ENCODE data around the gene ANAPC4.

The ANAPC4 gene

DNA sequence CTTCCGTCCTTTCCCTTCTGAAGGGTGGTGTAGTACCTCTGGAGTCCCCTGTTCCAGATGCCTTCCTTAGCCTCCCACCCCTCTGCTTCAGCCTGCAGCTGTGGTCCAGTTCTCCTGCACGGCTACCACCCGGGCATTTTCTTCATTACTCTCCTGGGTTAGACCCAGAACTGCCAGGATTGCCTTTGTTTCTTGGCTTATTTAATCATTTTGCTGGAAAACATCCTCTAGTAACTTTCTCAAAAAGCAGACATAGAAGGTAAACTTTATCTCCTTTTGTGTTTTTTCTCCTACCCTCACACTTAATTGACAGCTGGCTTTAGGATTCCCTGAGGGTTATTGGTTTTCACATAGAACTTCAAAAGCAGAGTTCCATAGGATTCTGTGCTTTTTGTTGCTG, 20.2 kb downstream of the ANAPC4 start:
- no peaks in the 10 kb centered on the region for H3K27me3 ChIP-seq (ENCODE audit: control insufficient read depth, insufficient read depth, low read length)
- peaks cover 29% of the 10 kb centered on the region for H3K36me3 ChIP-seq (ENCODE audit: control insufficient read depth, insufficient read depth, low read length)
- no peak overlapping the region for H3K4me3 ChIP-seq (ENCODE audit: low read length)
- no peak overlapping the region for H3K9ac ChIP-seq (ENCODE audit: low read length)
- no peaks in the 10 kb centered on the region for H3K4me1 ChIP-seq (ENCODE audit: control insufficient read depth, insufficient read depth, low read length)
- H3K27ac ChIP-seq (ENCODE audit: low read depth, low read length) = no peak overlapping the region

DNA sequence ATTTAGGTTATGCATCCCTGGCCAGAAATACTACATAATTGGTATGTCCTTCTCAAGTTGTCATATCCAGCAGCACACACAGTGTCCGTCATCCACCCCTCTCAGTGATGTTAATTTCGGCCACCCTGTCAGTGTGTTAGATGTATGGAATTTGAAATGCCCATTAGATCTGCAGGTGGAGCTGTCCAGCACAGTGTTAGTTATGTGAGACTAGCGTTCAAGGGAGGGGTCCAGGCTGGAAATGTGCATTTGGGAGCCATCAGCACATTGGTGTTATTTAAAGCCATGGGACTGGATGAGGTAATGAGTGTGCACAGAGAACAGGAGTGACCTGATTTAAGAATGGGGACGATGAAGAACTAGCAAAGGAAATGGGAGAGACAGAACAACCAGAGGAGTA, 22.4 kb downstream of the ANAPC4 start:
- Histone ChIP-seq H3K27ac (ENCODE audit: low read depth, low read length) (no peak overlapping the region), H3K9ac (ENCODE audit: low read length) (no peak overlapping the region), H3K4me1 (ENCODE audit: control insufficient read depth, insufficient read depth, low read length) (no peaks in the 10 kb centered on the region), H3K36me3 (ENCODE audit: control insufficient read depth, insufficient read depth, low read length) (peaks cover 31% of the 10 kb centered on the region), H3K27me3 (ENCODE audit: control insufficient read depth, insufficient read depth, low read length) (no peaks in the 10 kb centered on the region), H3K4me3 (ENCODE audit: low read length) (no peak overlapping the region)

GRCh38 chr4:25401066-25401465, 24.0 kb downstream of the ANAPC4 start:
- Histone ChIP-seq H3K4me1 (ENCODE audit: control insufficient read depth, insufficient read depth, low read length) (no peaks in the 10 kb centered on the region), H3K27ac (ENCODE audit: low read depth, low read length) (no peak overlapping the region), H3K27me3 (ENCODE audit: control insufficient read depth, insufficient read depth, low read length) (no peaks in the 10 kb centered on the region), H3K4me3 (ENCODE audit: low read length) (no peak overlapping the region), H3K9ac (ENCODE audit: low read length) (no peak overlapping the region), H3K36me3 (ENCODE audit: control insufficient read depth, insufficient read depth, low read length) (peaks cover 26% of the 10 kb centered on the region)

- Histone ChIP-seq H3K4me3 (ENCODE audit: low read length) (no peak overlapping the region), H3K27me3 (ENCODE audit: control insufficient read depth, insufficient read depth, low read length) (no peaks in the 10 kb centered on the region), H3K36me3 (ENCODE audit: control insufficient read depth, insufficient read depth, low read length) (peaks cover 17% of the 10 kb centered on the region), H3K4me1 (ENCODE audit: control insufficient read depth, insufficient read depth, low read length) (no peaks in the 10 kb centered on the region), H3K27ac (ENCODE audit: low read depth, low read length) (no peak overlapping the region), H3K9ac (ENCODE audit: low read length) (no peak overlapping the region)
These were observed 25.5 kb downstream of the ANAPC4 start for GRCh38 chr4:25402521-25402920.

DNA sequence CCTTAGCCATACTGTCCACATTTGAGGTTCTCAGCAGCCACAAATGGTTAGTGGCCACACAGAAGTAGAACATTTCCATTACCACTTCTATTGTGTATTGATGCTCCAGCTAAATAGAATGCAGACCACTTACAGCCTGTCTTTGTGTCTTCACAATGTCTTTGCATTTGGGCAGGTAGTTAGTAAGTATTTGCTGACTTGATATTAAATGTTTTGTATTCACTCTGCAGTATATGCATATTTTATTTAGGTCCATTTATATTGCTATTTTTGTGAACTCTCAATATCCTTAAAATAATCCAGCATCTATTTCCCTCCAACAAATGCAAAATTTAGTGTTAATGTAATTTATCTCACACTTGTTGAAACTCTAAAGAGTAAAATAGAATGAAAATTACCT, 26.6 kb downstream of the ANAPC4 start:
- H3K4me1 ChIP-seq (ENCODE audit: control insufficient read depth, insufficient read depth, low read length) = no peaks in the 10 kb centered on the region
- H3K27me3 ChIP-seq (ENCODE audit: control insufficient read depth, insufficient read depth, low read length) = no peaks in the 10 kb centered on the region
- peaks cover 17% of the 10 kb centered on the region for H3K36me3 ChIP-seq (ENCODE audit: control insufficient read depth, insufficient read depth, low read length)
- no peak overlapping the region for H3K27ac ChIP-seq (ENCODE audit: low read depth, low read length)
- no peak overlapping the region for H3K9ac ChIP-seq (ENCODE audit: low read length)
- H3K4me3 ChIP-seq (ENCODE audit: low read length) = no peak overlapping the region

GRCh38 chr4:25405453-25405852, 28.4 kb downstream of the ANAPC4 start:
- Histone ChIP-seq H3K4me3 (ENCODE audit: low read length) (no peak overlapping the region), H3K27me3 (ENCODE audit: control insufficient read depth, insufficient read depth, low read length) (no peaks in the 10 kb centered on the region), H3K36me3 (ENCODE audit: control insufficient read depth, insufficient read depth, low read length) (peaks cover 16% of the 10 kb centered on the region), H3K27ac (ENCODE audit: low read depth, low read length) (no peak overlapping the region), H3K4me1 (ENCODE audit: control insufficient read depth, insufficient read depth, low read length) (no peaks in the 10 kb centered on the region), H3K9ac (ENCODE audit: low read length) (no peak overlapping the region)

- H3K27ac ChIP-seq (ENCODE audit: low read depth, low read length) = no peak overlapping the region
- peaks cover 19% of the 10 kb centered on the region for H3K36me3 ChIP-seq (ENCODE audit: control insufficient read depth, insufficient read depth, low read length)
- no peak overlapping the region for H3K4me3 ChIP-seq (ENCODE audit: low read length)
- no peaks in the 10 kb centered on the region for H3K4me1 ChIP-seq (ENCODE audit: control insufficient read depth, insufficient read depth, low read length)
- H3K27me3 ChIP-seq (ENCODE audit: control insufficient read depth, insufficient read depth, low read length) = no peaks in the 10 kb centered on the region
- H3K9ac ChIP-seq (ENCODE audit: low read length) = no peak overlapping the region
These were observed 29.1 kb downstream of the ANAPC4 start for GRCh38 chr4:25406081-25406692.

GRCh38 chr4:25410820-25411529, 33.9 kb downstream of the ANAPC4 start:
- no peak overlapping the region for H3K27ac ChIP-seq (ENCODE audit: low read depth, low read length)
- H3K4me3 ChIP-seq (ENCODE audit: low read length) = no peak overlapping the region
- H3K4me1 ChIP-seq (ENCODE audit: control insufficient read depth, insufficient read depth, low read length) = no peaks in the 10 kb centered on the region
- H3K9ac ChIP-seq (ENCODE audit: low read length) = no peak overlapping the region
- peaks cover 18% of the 10 kb centered on the region for H3K36me3 ChIP-seq (ENCODE audit: control insufficient read depth, insufficient read depth, low read length)
- H3K27me3 ChIP-seq (ENCODE audit: control insufficient read depth, insufficient read depth, low read length) = no peaks in the 10 kb centered on the region

DNA sequence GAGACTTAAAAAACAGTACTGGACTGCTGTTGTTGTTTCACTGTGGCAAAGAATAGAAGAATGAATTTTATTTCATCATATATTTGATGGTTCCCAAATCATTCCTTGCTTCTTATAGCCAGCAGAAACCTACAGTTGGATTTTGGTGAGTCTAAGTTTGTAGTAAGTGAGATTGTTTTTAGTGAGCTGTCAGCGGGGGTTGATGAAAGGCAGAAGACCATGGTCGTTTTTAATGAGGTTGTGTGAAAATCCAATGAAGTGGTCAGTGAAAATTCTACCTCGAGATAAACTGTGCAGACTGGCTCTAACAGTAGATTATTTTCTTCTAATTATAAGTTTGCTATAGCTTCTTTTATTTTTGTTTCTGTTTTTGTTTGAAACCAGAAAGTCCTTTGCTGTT, 36.2 kb downstream of the ANAPC4 start:
- Histone ChIP-seq H3K27ac (ENCODE audit: low read depth, low read length) (no peak overlapping the region), H3K4me1 (ENCODE audit: control insufficient read depth, insufficient read depth, low read length) (no peaks in the 10 kb centered on the region), H3K9ac (ENCODE audit: low read length) (no peak overlapping the region), H3K4me3 (ENCODE audit: low read length) (no peak overlapping the region), H3K36me3 (ENCODE audit: control insufficient read depth, insufficient read depth, low read length) (peaks cover 19% of the 10 kb centered on the region), H3K27me3 (ENCODE audit: control insufficient read depth, insufficient read depth, low read length) (no peaks in the 10 kb centered on the region)

- H3K36me3 ChIP-seq (ENCODE audit: control insufficient read depth, insufficient read depth, low read length) = peaks cover 9% of the 10 kb centered on the region
- H3K9ac ChIP-seq (ENCODE audit: low read length) = no peak overlapping the region
- no peaks in the 10 kb centered on the region for H3K27me3 ChIP-seq (ENCODE audit: control insufficient read depth, insufficient read depth, low read length)
- no peak overlapping the region for H3K4me3 ChIP-seq (ENCODE audit: low read length)
- H3K27ac ChIP-seq (ENCODE audit: low read depth, low read length) = no peak overlapping the region
- H3K4me1 ChIP-seq (ENCODE audit: control insufficient read depth, insufficient read depth, low read length) = no peaks in the 10 kb centered on the region
These were observed 40.0 kb downstream of the ANAPC4 start for GRCh38 chr4:25417014-25417413.

- peaks cover 6% of the 10 kb centered on the region for H3K36me3 ChIP-seq (ENCODE audit: control insufficient read depth, insufficient read depth, low read length)
- H3K4me3 ChIP-seq (ENCODE audit: low read length) = no peak overlapping the region
- no peaks in the 10 kb centered on the region for H3K27me3 ChIP-seq (ENCODE audit: control insufficient read depth, insufficient read depth, low read length)
- no peak overlapping the region for H3K27ac ChIP-seq (ENCODE audit: low read depth, low read length)
- H3K9ac ChIP-seq (ENCODE audit: low read length) = no peak overlapping the region
- H3K4me1 ChIP-seq (ENCODE audit: control insufficient read depth, insufficient read depth, low read length) = no peaks in the 10 kb centered on the region
These were observed 43.9 kb downstream of the ANAPC4 start for GRCh38 chr4:25420931-25421330.

GRCh38 chr4:25421816-25422525, 44.9 kb downstream of the ANAPC4 start:
- no peak overlapping the region for H3K27ac ChIP-seq (ENCODE audit: low read depth, low read length)
- H3K4me3 ChIP-seq (ENCODE audit: low read length) = no peak overlapping the region
- peaks cover 6% of the 10 kb centered on the region for H3K36me3 ChIP-seq (ENCODE audit: control insufficient read depth, insufficient read depth, low read length)

More at GRCh38 chr4:25421816-25422525, 44.9 kb downstream of the ANAPC4 start:
- no peaks in the 10 kb centered on the region for H3K27me3 ChIP-seq (ENCODE audit: control insufficient read depth, insufficient read depth, low read length)
- H3K4me1 ChIP-seq (ENCODE audit: control insufficient read depth, insufficient read depth, low read length) = no peaks in the 10 kb centered on the region
- H3K9ac ChIP-seq (ENCODE audit: low read length) = no peak overlapping the region
